Activated CD4-positive, alpha-beta T cell treated with anti-CD3 and anti-CD28 coated beads, Interleukin-2, amount 10 ng/mL, durations not matched to agents 7 days and 5 days (primary cell): Measurements from ENCODE around the gene PARD3B. TPM values are rescaled to one million over a fixed set of nuclear protein-coding genes. Genes with fewer than 3 reads are reported as not detected.
A peak's percentile ranks its signal among the peaks of the same experiment; 100 is the strongest.

ENCODE experiments used
- CTCF ChIA-PET: fragments of 350-600 bp; sonication (Branson Sonifier 250); formaldehyde crosslinking; loops from one replicate; lab custom pipeline; 2021; ENCODE audit warnings: antibody characterized with exemption; lab: Charles Lee
- POLR2A ChIA-PET: fragments of 350-600 bp; sonication (Branson Sonifier 250); formaldehyde crosslinking; loops from one replicate; lab custom pipeline; 2021; ENCODE audit warnings: antibody characterized with exemption; lab: Charles Lee
- DNase-seq: peaks from one replicate; pipeline ENCODE4 v3.0.0-alpha.2; 2020
- H3K27ac Mint-ChIP-seq: one replicate; pipeline ENCODE4 v1.8.0; 2021; ENCODE audit warnings: mild to moderate bottlenecking, moderate library complexity, mixed read lengths
- H3K27me3 Mint-ChIP-seq: one replicate; pipeline ENCODE4 v1.8.0; 2021; ENCODE audit warnings: mixed read lengths
- H3K36me3 Mint-ChIP-seq: one replicate; pipeline ENCODE4 v1.8.0; 2021; ENCODE audit warnings: low read depth, mixed read lengths
- H3K4me1 Mint-ChIP-seq: one replicate; pipeline ENCODE4 v1.8.0; 2021; ENCODE audit warnings: mixed read lengths
- H3K4me3 Mint-ChIP-seq: one replicate; pipeline ENCODE4 v1.8.0; 2021; ENCODE audit warnings: mild to moderate bottlenecking, moderate library complexity, mixed read lengths
- H3K9me3 Mint-ChIP-seq: one replicate; pipeline ENCODE4 v1.8.0; 2021; ENCODE audit warnings: mixed read lengths
- total RNA-seq, 2 experiments: library from RNA; stranded (reverse); gene quantifications; one replicate each; pipeline ENCODE4 v1.2.3, GENCODE V29; 2021

The PARD3B gene
- total RNA-seq, 2 experiments from 2014 or later = 0.50 to 0.77 TPM

- peaks cover 2% of the 10 kb centered on the region for H3K9me3 Mint-ChIP-seq
- ChIA-PET CTCF (no interaction called here), POLR2A (no interaction called here)
- H3K36me3 Mint-ChIP-seq = peaks cover 4% of the 10 kb centered on the region
- no peaks in the 10 kb centered on the region for H3K27me3 Mint-ChIP-seq
- H3K4me1 Mint-ChIP-seq = peaks cover 3% of the 10 kb centered on the region
- no peak overlapping the region for H3K4me3 Mint-ChIP-seq
- DNase-seq = no peak
- no peak overlapping the region for H3K27ac Mint-ChIP-seq
Observed at GRCh38 chr2:205119136-205119535, 573.9 kb downstream of the PARD3B start.

GRCh38 chr2:205128726-205129125 lies 583.5 kb downstream of the PARD3B start:
- no peaks in the 10 kb centered on the region for H3K27me3 Mint-ChIP-seq
- ChIA-PET POLR2A (no interaction called here), CTCF (no interaction called here)
- H3K4me1 Mint-ChIP-seq = peaks cover 23% of the 10 kb centered on the region
- DNase-seq = no peak
- H3K36me3 Mint-ChIP-seq = peaks cover 19% of the 10 kb centered on the region
- no peak overlapping the region for H3K27ac Mint-ChIP-seq
- H3K4me3 Mint-ChIP-seq = no peak overlapping the region
- peaks cover 17% of the 10 kb centered on the region for H3K9me3 Mint-ChIP-seq

DNA sequence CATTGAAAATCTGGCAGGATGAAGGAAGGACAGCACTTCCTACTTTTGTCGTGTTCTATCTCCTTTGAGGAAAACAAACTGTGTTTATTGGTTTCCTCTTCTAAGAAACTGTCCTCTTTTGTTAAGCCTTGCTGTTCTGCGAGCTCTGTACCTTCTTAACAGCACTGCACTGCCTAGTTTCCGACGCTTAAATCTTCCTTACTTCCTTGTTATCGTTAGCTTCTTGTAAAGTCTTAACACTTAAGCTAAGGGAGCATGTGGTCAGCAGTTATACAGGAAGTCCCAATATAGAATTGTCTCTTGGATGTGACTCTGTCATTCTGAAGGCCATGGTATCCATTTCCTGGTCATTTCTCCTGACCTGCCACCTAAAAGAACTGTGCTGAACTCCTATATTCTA lies 584.3 kb downstream of the PARD3B start:
- no peak for DNase-seq
- Mint-ChIP-seq H3K27me3 (no peaks in the 10 kb centered on the region), H3K9me3 (peaks cover 18% of the 10 kb centered on the region), H3K4me3 (no peak overlapping the region), H3K4me1 (peaks cover 23% of the 10 kb centered on the region), H3K36me3 (peaks cover 20% of the 10 kb centered on the region), H3K27ac (peak overlapping the region; percentile 79)
- CTCF ChIA-PET = interaction anchor here (1.4 kb wide), 1 partner anchor 12 kb away, joined by 6 read pairs; no protein-coding TSS in a partner anchor
- POLR2A ChIA-PET = no interaction called here

- Mint-ChIP-seq H3K27ac (peak overlapping the region; percentile 79), H3K9me3 (peaks cover 21% of the 10 kb centered on the region), H3K27me3 (no peaks in the 10 kb centered on the region), H3K4me1 (peaks cover 26% of the 10 kb centered on the region), H3K36me3 (peaks cover 23% of the 10 kb centered on the region), H3K4me3 (no peak overlapping the region)
- DNase-seq = peak; percentile 9
- CTCF ChIA-PET = interaction anchor here (1.4 to 2.0 kb wide), 2 partner anchors 12 to 37 kb away, joined by 4 to 6 read pairs; no protein-coding TSS in a partner anchor
- POLR2A ChIA-PET = no interaction called here
Observed at GRCh38 chr2:205130111-205130829, 585.0 kb downstream of the PARD3B start.

DNA sequence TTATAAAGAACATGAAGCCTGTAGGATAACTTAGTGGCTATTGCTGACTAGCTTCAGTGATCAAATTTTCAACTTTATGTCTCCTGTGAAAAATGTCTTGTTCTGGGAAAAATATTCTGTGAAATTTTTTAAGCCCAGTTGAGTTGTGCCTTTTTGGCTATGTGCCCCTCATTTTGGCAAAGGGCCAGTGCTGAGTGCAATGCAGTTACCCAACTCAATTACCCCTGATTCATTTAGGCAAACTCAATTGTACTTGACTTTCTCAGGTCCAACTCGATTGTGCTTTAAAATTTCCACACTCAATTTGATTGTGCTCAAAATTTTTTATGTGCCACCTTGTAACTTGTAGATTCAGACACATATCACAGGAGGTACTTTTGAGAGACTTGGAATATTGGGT lies 588.3 kb downstream of the PARD3B start:
- Mint-ChIP-seq H3K9me3 (peaks cover 16% of the 10 kb centered on the region), H3K27ac (no peak overlapping the region)
- CTCF ChIA-PET = no interaction called here

DNA sequence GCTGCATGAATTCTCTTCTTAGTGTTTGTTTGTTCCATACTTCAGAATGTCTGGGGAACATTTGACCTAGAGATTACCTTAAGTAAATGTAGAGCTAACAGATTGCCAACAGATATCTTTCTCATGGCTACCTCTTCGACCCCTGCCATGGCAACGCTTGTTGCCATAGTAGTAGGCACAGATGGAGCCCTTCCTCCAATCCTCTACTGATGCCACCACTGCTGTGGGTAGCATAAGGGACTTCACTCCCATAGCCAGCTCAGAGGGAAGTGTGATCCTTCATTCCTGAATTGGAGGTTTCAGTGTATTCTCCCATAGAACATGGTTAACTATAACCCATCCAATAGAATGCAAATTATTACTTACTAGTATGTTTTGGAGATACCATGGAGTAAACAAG lies 593.5 kb downstream of the PARD3B start:
- ChIA-PET CTCF (no interaction called here), POLR2A (no interaction called here)
- H3K36me3 Mint-ChIP-seq = peaks cover 12% of the 10 kb centered on the region
- H3K4me3 Mint-ChIP-seq = no peak overlapping the region
- peaks cover 16% of the 10 kb centered on the region for H3K4me1 Mint-ChIP-seq
- DNase-seq = no peak
- H3K9me3 Mint-ChIP-seq = peaks cover 7% of the 10 kb centered on the region
- H3K27me3 Mint-ChIP-seq = no peaks in the 10 kb centered on the region
- no peak overlapping the region for H3K27ac Mint-ChIP-seq

More for the DNA sequence above, 588.3 kb downstream of the PARD3B start:
- POLR2A ChIA-PET = no interaction called here
- no peak for DNase-seq
- Mint-ChIP-seq H3K27me3 (no peaks in the 10 kb centered on the region), H3K36me3 (peaks cover 24% of the 10 kb centered on the region), H3K4me1 (peaks cover 30% of the 10 kb centered on the region), H3K4me3 (no peak overlapping the region)

DNA sequence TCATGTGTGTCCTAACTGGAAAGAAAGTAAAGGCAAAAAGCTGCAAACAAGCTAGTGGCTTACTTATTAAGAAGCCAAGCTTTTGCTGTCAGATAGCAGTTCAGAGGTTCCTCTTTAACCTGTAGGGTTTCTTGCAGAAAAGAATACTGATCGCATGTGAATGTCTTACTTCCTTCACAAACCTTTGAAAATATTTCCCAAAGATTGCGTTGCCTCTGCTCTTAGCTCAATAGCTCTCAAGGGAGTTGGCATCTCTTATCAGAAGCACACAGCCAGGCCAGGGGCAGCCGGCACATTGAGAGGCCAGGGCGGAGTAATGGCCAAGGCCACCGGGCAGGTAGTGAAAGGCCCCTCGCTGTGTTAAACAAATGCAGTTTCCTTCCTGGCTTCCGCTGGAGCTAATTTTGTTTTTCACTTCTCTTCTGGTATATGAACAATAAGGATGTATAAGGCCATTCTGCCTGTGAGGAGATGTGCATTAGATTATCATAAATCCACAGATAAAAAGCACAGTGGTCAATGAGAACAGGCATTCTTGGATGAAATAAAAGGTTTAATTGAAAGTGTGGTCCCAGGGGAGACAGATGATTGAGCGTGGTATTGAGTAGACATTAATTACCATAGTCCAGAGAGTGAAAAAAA lies 594.7 kb downstream of the PARD3B start:
- H3K4me3 Mint-ChIP-seq = peak overlapping the region; percentile 13
- POLR2A ChIA-PET = no interaction called here
- H3K36me3 Mint-ChIP-seq = peaks cover 7% of the 10 kb centered on the region
- peak overlapping the region; percentile 85 for H3K27ac Mint-ChIP-seq
- no peak for DNase-seq
- H3K4me1 Mint-ChIP-seq = peaks cover 12% of the 10 kb centered on the region
- no peaks in the 10 kb centered on the region for H3K27me3 Mint-ChIP-seq
- CTCF ChIA-PET = interaction anchor here (0.6 kb wide), 1 partner anchor 14 kb away, joined by 5 read pairs; no protein-coding TSS in a partner anchor
- H3K9me3 Mint-ChIP-seq = peaks cover 2% of the 10 kb centered on the region

- no peaks in the 10 kb centered on the region for H3K27me3 Mint-ChIP-seq
- peaks cover 1% of the 10 kb centered on the region for H3K36me3 Mint-ChIP-seq
- no peak overlapping the region for H3K4me3 Mint-ChIP-seq
- POLR2A ChIA-PET = no interaction called here
- H3K4me1 Mint-ChIP-seq = peaks cover 8% of the 10 kb centered on the region
- CTCF ChIA-PET = interaction anchor here (1.0 kb wide), 1 partner anchor 34 kb away, joined by 3 read pairs; no protein-coding TSS in a partner anchor
- H3K27ac Mint-ChIP-seq = no peak overlapping the region
- peaks cover 4% of the 10 kb centered on the region for H3K9me3 Mint-ChIP-seq
- no peak for DNase-seq
Observed at GRCh38 chr2:205141381-205141780, 596.1 kb downstream of the PARD3B start.

DNA sequence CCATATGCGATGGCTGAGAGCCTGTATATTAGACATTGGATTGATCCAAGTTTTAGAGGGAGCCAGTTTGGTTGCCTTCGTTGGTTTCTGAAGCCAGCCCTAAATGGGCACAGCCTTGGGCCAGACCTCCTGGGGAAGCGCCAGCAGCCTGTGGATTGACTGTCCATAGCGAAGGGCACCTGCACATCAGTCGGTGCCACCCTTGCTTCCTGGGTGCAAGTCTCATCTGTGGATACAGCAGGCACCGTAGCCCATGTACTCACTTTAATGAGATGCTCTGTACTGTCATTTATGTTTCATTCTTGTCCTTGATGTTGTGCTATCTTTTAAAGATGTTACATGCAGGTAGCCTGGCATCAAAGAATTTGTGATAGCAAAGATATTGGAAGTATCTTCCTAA lies 600.6 kb downstream of the PARD3B start:
- no peaks in the 10 kb centered on the region for H3K36me3 Mint-ChIP-seq
- H3K9me3 Mint-ChIP-seq = peaks cover 2% of the 10 kb centered on the region
- no peak overlapping the region for H3K27ac Mint-ChIP-seq
- no peak for DNase-seq
- CTCF ChIA-PET = no interaction called here
- no peaks in the 10 kb centered on the region for H3K4me1 Mint-ChIP-seq
- no peak overlapping the region for H3K4me3 Mint-ChIP-seq
- POLR2A ChIA-PET = no interaction called here
- no peaks in the 10 kb centered on the region for H3K27me3 Mint-ChIP-seq

- ChIA-PET POLR2A (no interaction called here), CTCF (interaction anchor here (0.6 to 0.8 kb wide), 2 partner anchors 21 to 192 kb away, joined by 3 read pairs; no protein-coding TSS in a partner anchor)
- no peaks in the 10 kb centered on the region for H3K36me3 Mint-ChIP-seq
- H3K4me3 Mint-ChIP-seq = no peak overlapping the region
- H3K4me1 Mint-ChIP-seq = no peaks in the 10 kb centered on the region
- H3K9me3 Mint-ChIP-seq = peaks cover 5% of the 10 kb centered on the region
- no peak overlapping the region for H3K27ac Mint-ChIP-seq
- H3K27me3 Mint-ChIP-seq = no peaks in the 10 kb centered on the region
- no peak for DNase-seq
Observed at GRCh38 chr2:205148755-205149154, 603.5 kb downstream of the PARD3B start.

DNA sequence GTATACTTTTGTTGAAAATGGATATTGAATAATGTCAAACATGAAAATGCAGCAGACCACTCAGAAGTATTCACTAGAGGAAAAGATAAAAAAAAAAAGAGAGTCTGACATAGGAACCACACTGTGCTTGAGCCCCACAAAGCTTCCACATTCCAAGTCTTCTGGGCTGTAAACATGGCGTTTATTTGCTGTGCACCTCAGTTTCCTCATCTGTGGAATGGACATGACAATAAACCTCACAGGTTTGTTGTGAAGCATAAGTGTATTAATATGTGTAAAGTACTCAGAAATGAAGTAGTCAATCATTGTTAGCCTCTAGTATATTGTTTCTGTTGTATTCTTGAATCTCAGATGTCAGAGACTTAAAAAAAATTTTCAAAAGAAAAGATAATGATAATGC lies 611.2 kb downstream of the PARD3B start:
- no peak for DNase-seq
- no peak overlapping the region for H3K4me3 Mint-ChIP-seq
- H3K27ac Mint-ChIP-seq = no peak overlapping the region
- no peaks in the 10 kb centered on the region for H3K27me3 Mint-ChIP-seq
- ChIA-PET CTCF (no interaction called here), POLR2A (no interaction called here)
- peaks cover 4% of the 10 kb centered on the region for H3K4me1 Mint-ChIP-seq
- peaks cover 5% of the 10 kb centered on the region for H3K36me3 Mint-ChIP-seq
- H3K9me3 Mint-ChIP-seq = peaks cover 3% of the 10 kb centered on the region

- H3K36me3 Mint-ChIP-seq = peaks cover 5% of the 10 kb centered on the region
- no peak overlapping the region for H3K4me3 Mint-ChIP-seq
- ChIA-PET CTCF (interaction anchor here (1.7 kb wide), 1 partner anchor 10 kb away, joined by 4 read pairs; no protein-coding TSS in a partner anchor), POLR2A (no interaction called here)
- no peak for DNase-seq
- no peaks in the 10 kb centered on the region for H3K9me3 Mint-ChIP-seq
- peaks cover 6% of the 10 kb centered on the region for H3K4me1 Mint-ChIP-seq
- no peaks in the 10 kb centered on the region for H3K27me3 Mint-ChIP-seq
- H3K27ac Mint-ChIP-seq = no peak overlapping the region
Observed at GRCh38 chr2:205158404-205158803, 613.1 kb downstream of the PARD3B start.

DNA sequence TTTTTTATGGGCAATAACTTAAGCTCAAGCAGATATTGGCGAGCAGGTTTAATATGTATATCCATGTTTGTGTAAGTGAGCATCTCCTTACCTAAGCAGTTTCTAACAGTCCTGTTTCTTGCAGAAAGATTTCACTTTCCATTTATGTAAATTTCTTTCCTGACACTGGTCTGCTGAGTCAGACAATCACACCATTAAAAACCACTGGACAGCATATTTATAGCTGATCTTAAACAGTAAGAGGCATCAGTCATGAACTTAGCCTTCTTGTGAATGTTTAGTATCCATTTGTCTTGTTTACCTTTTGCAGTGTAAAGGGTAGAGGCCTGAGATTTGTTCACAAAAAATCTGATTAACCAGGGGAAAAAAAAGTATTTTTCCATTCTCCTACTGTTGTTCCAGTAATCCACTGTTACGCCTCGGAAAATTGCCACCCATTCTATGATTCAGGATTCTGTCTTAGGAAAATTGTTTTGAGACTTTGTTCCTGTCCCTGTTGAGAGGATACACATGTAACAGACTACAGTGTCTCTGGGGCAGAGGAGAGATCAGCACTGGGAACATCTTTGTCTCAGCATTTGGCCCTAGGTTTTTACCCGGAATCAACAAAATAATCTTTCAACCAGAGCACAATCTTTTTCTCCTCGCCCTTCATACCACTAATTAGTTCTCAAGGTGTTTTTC lies 616.0 kb downstream of the PARD3B start:
- Mint-ChIP-seq H3K4me3 (no peak overlapping the region), H3K9me3 (no peaks in the 10 kb centered on the region), H3K36me3 (no peaks in the 10 kb centered on the region), H3K27ac (no peak overlapping the region), H3K27me3 (no peaks in the 10 kb centered on the region), H3K4me1 (peaks cover 6% of the 10 kb centered on the region)
- CTCF ChIA-PET = interaction anchor here (0.5 kb wide), 1 partner anchor 342 kb away, joined by 3 read pairs; no protein-coding TSS in a partner anchor
- POLR2A ChIA-PET = no interaction called here
- no peak for DNase-seq
